Activated B cell treated with CpG ODN at 0.5 μM for 24 hours (primary cell): ENCODE data around the gene TM4SF1. TPM values are rescaled to one million over a fixed set of nuclear protein-coding genes. Genes with fewer than 3 reads are reported as not detected.

ENCODE experiments used
- ATAC-seq: fragments of 200-7000 bp; cut with Tn5 transposase; one replicate; pipeline ENCODE4 v1.10.0; 2021; ENCODE audit warnings: low read depth, mild to moderate bottlenecking, moderate library complexity
- CTCF ChIA-PET: fragments of 350-600 bp; sonication (Branson Sonifier 250); formaldehyde crosslinking; loops from one replicate; lab custom pipeline; 2021; ENCODE audit warnings: antibody characterized with exemption; lab: Charles Lee
- POLR2A ChIA-PET: fragments of 350-600 bp; sonication (Branson Sonifier 250); formaldehyde crosslinking; loops from one replicate; lab custom pipeline; 2021; ENCODE audit warnings: antibody characterized with exemption; lab: Charles Lee
- DNase-seq: peaks from one replicate; pipeline ENCODE4 v3.0.0; 2022
- H3K27ac Mint-ChIP-seq: one replicate; pipeline ENCODE4 v1.8.0; 2020; ENCODE audit warnings: mixed read lengths
- H3K27me3 Mint-ChIP-seq: one replicate; pipeline ENCODE4 v1.8.0; 2021; ENCODE audit warnings: mixed read lengths
- H3K36me3 Mint-ChIP-seq: one replicate; pipeline ENCODE4 v1.8.0; 2021; ENCODE audit warnings: low read depth, mixed read lengths
- H3K4me1 Mint-ChIP-seq: one replicate; pipeline ENCODE4 v1.8.0; 2021; ENCODE audit warnings: mixed read lengths
- H3K4me3 Mint-ChIP-seq: one replicate; pipeline ENCODE4 v1.8.0; 2020; ENCODE audit warnings: mild to moderate bottlenecking, mixed read lengths
- H3K9me3 Mint-ChIP-seq: one replicate; pipeline ENCODE4 v1.8.0; 2020; ENCODE audit warnings: mixed read lengths
- CTCF ChIP-seq: fragments of 200-600 bp; IDR thresholded peaks from one replicate; pipeline ENCODE4 v1.8.0; 2022; ENCODE audit warnings: antibody characterized with exemption, mild to moderate bottlenecking
- intact Hi-C: fragments of 100-400 bp; cut with micrococcal nuclease; formaldehyde crosslinking; loops from one replicate; pipeline ENCODE4 v1.15.1; 2024
- total RNA-seq: library from RNA; stranded (reverse); gene quantifications from 2 replicates; pipeline ENCODE4 v1.2.3, GENCODE V29; 2022

The TM4SF1 gene
- total RNA-seq, 1 donor from 2014 or later, result not detected

DNA sequence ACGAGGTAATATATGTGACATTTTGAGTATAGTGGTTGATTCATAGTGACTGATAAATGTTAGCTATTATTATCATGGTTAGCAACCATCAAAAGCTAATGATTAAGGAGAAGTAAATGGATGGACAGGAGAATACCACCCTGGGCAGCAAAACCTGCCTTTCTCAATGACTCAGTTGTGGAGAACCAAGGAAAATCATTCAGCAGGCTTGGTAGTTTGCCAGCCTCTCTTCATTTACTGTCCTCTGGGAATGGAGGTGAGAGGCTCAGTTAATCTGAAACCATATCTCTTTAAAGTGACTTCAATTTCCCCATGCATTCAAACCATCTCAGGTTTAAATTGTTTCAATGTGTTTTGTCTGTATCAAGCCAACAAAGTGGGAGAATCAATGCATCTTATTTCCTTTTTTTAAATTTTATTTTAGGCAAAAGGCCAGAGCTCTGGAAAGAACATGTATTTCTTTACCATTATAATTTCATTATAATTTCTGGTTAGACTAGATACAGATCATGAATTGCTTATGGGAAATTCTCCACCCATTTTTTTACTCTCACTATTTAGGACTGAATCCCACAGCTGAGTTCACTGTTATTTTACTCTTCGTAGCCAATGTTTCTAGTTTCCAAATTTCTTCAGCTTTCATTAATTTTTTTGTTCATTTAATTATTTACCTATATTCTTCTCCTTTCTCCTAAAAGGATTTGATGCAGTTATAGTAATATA is 46.7 kb downstream of the TM4SF1 start:
- Mint-ChIP-seq H3K4me3 (no peak overlapping the region), H3K4me1 (no peaks in the 10 kb centered on the region), H3K9me3 (no peaks in the 10 kb centered on the region), H3K27ac (no peak overlapping the region), H3K36me3 (no peaks in the 10 kb centered on the region), H3K27me3 (peaks cover 10% of the 10 kb centered on the region)
- TF ChIP-seq CTCF, result no peak
- intact Hi-C loops, result no loop called here
- no peak for DNase-seq
- ChIA-PET CTCF (no interaction called here), POLR2A (no interaction called here)
- ATAC-seq, result no peak

- ATAC-seq (no peak), DNase-seq (no peak)
- Mint-ChIP-seq H3K4me1 (no peaks in the 10 kb centered on the region), H3K27me3 (peaks cover 11% of the 10 kb centered on the region), H3K4me3 (no peak overlapping the region), H3K36me3 (no peaks in the 10 kb centered on the region), H3K27ac (no peak overlapping the region), H3K9me3 (no peaks in the 10 kb centered on the region)
- no peak for TF ChIP-seq CTCF
- POLR2A ChIA-PET, result no interaction called here
- intact Hi-C loops, result no loop called here
- CTCF ChIA-PET, result no interaction called here
These were observed 50.3 kb downstream of the TM4SF1 start for GRCh38 chr3:149327156-149327555.

- Mint-ChIP-seq H3K27me3 (peaks cover 9% of the 10 kb centered on the region), H3K4me3 (no peak overlapping the region), H3K36me3 (no peaks in the 10 kb centered on the region), H3K9me3 (no peaks in the 10 kb centered on the region), H3K4me1 (no peaks in the 10 kb centered on the region), H3K27ac (no peak overlapping the region)
- no peak for TF ChIP-seq CTCF
- ChIA-PET POLR2A (no interaction called here), CTCF (no interaction called here)
- intact Hi-C loops, result no loop called here
- DNase-seq (no peak), ATAC-seq (no peak)
These were observed 51.9 kb downstream of the TM4SF1 start for GRCh38 chr3:149325581-149325980.

DNA sequence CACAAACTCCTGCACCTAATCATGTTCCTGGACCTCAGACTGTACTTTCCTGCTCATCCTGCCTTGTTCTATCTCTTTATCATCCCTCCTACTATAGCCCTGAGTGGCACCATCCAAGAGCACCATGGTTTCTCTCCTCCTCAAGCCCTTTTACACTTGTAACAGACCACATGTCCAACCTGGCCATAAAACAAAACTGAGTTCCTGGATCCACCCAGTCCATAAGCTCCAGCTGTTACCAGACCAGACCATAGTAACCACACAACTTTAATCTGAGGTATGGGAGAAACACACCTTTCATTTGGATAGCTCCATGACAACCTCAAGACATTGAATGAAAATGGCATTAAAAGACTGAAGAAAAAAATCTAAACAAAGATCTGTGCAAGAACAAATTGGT is 53.1 kb downstream of the TM4SF1 start:
- POLR2A ChIA-PET, result no interaction called here
- ATAC-seq, result no peak
- Mint-ChIP-seq H3K9me3 (no peaks in the 10 kb centered on the region), H3K36me3 (no peaks in the 10 kb centered on the region), H3K27ac (no peak overlapping the region), H3K27me3 (peaks cover 7% of the 10 kb centered on the region), H3K4me1 (no peaks in the 10 kb centered on the region), H3K4me3 (no peak overlapping the region)
- TF ChIP-seq CTCF, result no peak
- intact Hi-C loops, result no loop called here
- CTCF ChIA-PET, result no interaction called here
- no peak for DNase-seq

- Mint-ChIP-seq H3K36me3 (no peaks in the 10 kb centered on the region), H3K4me1 (no peaks in the 10 kb centered on the region), H3K9me3 (no peaks in the 10 kb centered on the region), H3K4me3 (no peak overlapping the region), H3K27me3 (peaks cover 5% of the 10 kb centered on the region), H3K27ac (no peak overlapping the region)
- TF ChIP-seq CTCF, result no peak
- intact Hi-C loops, result no loop called here
- ChIA-PET CTCF (no interaction called here), POLR2A (no interaction called here)
- DNase-seq (no peak), ATAC-seq (no peak)
These were observed 55.8 kb downstream of the TM4SF1 start for GRCh38 chr3:149321640-149322039.
